GM13976 (cell line): Measurements from ENCODE around the gene ATP2B2.

Experiments
- DNase-seq: peaks from one replicate; pipeline ENCODE4 v3.0.0; 2012; ENCODE audit warnings: low spot score
- CTCF ChIP-seq: IDR thresholded peaks from 2 replicates; pipeline ENCODE4 v1.5.1; 2012; ENCODE audit warnings: borderline replicate concordance, mild to moderate bottlenecking; ENCODE audit not compliant: insufficient read depth; ENCODE audit errors: extremely low read depth, missing control alignments, control extremely low read depth
- in situ Hi-C: fragments of 300-500 bp; cut with MboI; formaldehyde crosslinking; loops from one replicate; pipeline ENCODE4 v1.12.0; 2022; ENCODE audit warnings: low sequenced_read_pairs, mixed read lengths, inconsistent platforms; ENCODE audit not compliant: unreplicated experiment

Gene ATP2B2

GRCh38 chr3:10496121-10496863 is 9.1 kb downstream of the ATP2B2 start:
- TF ChIP-seq CTCF = no peak
- no peak for DNase-seq
- in situ Hi-C loops = no loop called here

DNA sequence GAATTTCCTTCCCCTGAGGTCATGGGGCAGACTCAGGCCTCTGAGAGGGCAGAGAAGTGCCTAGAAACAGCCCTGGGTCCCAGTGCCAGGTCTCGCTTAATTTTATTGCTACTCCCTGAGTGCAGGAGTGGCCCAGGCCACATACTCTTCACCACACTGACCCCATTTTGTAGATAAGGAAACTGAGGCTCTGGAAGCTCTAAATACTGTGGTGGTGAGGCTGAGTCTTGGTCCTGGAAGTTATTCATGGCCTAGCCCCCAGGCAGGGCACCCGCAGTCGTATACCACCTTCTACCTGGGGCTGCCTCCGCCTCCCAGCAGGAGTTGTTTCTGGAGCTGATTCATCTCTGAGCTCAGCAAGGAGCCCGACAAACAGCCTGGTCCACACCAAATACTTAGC is 9.8 kb downstream of the ATP2B2 start:
- no peak for TF ChIP-seq CTCF
- no peak for DNase-seq
- in situ Hi-C loops = no loop called here

DNA sequence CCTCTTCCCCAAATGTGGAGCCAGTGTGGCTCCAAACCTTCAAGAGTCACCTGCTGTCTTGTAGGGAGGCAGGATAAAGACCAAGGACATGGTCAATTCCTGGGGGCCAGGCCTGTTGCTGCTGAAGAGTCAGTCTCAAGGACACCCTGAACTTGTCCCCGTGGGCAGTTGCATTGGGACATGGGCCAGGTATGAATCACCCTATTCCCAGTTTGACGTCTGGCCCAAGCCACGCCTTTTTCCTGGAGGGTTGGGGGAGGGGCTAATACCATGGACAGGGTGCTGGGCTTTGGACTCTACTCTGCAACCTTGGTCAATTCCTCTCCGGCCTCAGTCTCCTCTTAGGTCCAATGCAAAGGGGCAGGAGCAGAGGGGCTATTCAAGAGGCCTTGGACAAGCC is 10.4 kb downstream of the ATP2B2 start:
- in situ Hi-C loops = no loop called here
- TF ChIP-seq CTCF = no peak
- no peak for DNase-seq

- in situ Hi-C loops = no loop called here
- no peak for DNase-seq
- TF ChIP-seq CTCF = no peak
Observed at GRCh38 chr3:10494180-10494579, 11.2 kb downstream of the ATP2B2 start.

- DNase-seq = no peak
- in situ Hi-C loops = no loop called here
- no peak for TF ChIP-seq CTCF
Observed at GRCh38 chr3:10493202-10493589, 12.2 kb downstream of the ATP2B2 start.

GRCh38 chr3:10492364-10493201 is 12.8 kb downstream of the ATP2B2 start:
- DNase-seq = no peak
- no peak for TF ChIP-seq CTCF
- in situ Hi-C loops = no loop called here
